Measurements from ENCODE around the gene CAST. TPM values are rescaled to one million over a fixed set of nuclear protein-coding genes. Genes with fewer than 3 reads are reported as not detected.

CAST gene
- total RNA-seq, 2 experiments from 2014 or later = 149 to 173 TPM

DNA sequence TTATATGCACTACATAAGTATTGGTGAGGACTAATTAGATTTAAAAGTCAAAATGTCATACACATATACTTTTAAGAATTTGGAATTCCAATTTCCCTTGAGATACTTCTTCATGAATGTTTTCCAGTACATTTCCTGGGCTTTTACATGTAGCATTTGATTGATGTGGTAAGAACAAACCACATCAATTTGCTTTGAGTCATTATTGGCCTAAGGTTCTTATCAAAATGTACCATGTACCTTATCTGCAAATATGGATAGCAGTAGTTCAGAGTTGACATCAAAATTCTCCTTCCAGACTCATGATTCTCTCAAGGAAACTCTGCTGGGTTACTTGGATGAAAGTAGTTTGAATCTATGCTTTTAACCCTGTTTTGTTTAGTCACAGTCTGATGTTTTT, 2.5 kb downstream of the CAST start:
- peaks cover 5% of the 10 kb centered on the region for H3K27me3 Mint-ChIP-seq
- H3K9me3 Mint-ChIP-seq (ENCODE audit: low read depth) = no peaks in the 10 kb centered on the region
- CTCF ChIA-PET = no interaction called here
- H3K27ac Mint-ChIP-seq = no peak overlapping the region
- H3K36me3 Mint-ChIP-seq = peaks cover 9% of the 10 kb centered on the region
- ATAC-seq = no peak
- H3K4me1 Mint-ChIP-seq = peaks cover 42% of the 10 kb centered on the region
- no peak overlapping the region for H3K4me3 Mint-ChIP-seq
- no peak for DNase-seq

DNA sequence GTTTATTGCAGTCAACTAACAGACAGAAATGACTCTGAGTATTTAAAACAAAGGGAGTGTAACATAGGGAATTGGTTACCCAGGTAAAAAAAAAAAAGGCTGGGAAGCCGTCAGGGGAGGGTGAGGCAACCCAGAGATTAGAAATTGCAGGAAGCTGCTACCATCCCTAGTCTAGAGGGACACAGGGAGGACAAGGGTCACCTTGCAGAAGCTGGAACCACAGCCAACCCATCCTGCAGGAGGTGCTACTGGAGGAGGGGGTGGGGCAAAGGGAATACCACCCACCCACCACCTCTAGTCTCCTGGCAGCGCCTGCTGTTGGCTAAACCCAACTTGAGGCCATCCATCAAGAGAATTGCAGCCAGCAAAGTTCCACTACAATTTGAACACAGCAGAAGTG, 6.5 kb downstream of the CAST start:
- H3K27ac Mint-ChIP-seq = no peak overlapping the region
- no peaks in the 10 kb centered on the region for H3K27me3 Mint-ChIP-seq
- no peak overlapping the region for H3K4me3 Mint-ChIP-seq
- ATAC-seq (no peak), DNase-seq (no peak)
- H3K36me3 Mint-ChIP-seq = peaks cover 17% of the 10 kb centered on the region
- CTCF ChIA-PET = no interaction called here
- peaks cover 16% of the 10 kb centered on the region for H3K4me1 Mint-ChIP-seq
- H3K9me3 Mint-ChIP-seq (ENCODE audit: low read depth) = peaks cover 2% of the 10 kb centered on the region

- CTCF ChIA-PET = no interaction called here
- Mint-ChIP-seq H3K9me3 (ENCODE audit: low read depth) (peaks cover 2% of the 10 kb centered on the region), H3K4me3 (no peak overlapping the region), H3K36me3 (peaks cover 17% of the 10 kb centered on the region), H3K4me1 (peaks cover 7% of the 10 kb centered on the region), H3K27me3 (no peaks in the 10 kb centered on the region), H3K27ac (no peak overlapping the region)
- no peak for DNase-seq
- ATAC-seq = no peak
Measured at GRCh38 chr5:96669909-96670308, 7.7 kb downstream of the CAST start.

GRCh38 chr5:96671441-96671840, 9.3 kb downstream of the CAST start:
- no peak overlapping the region for H3K4me3 Mint-ChIP-seq
- H3K4me1 Mint-ChIP-seq = peaks cover 4% of the 10 kb centered on the region
- H3K36me3 Mint-ChIP-seq = peaks cover 23% of the 10 kb centered on the region
- no peak for DNase-seq
- CTCF ChIA-PET = interaction anchor here (0.8 to 1.6 kb wide), 6 partner anchors 13 to 70 kb away, joined by 3 to 4 read pairs (median 3); no protein-coding TSS in a partner anchor
- ATAC-seq = no peak
- no peaks in the 10 kb centered on the region for H3K27me3 Mint-ChIP-seq
- no peak overlapping the region for H3K27ac Mint-ChIP-seq
- H3K9me3 Mint-ChIP-seq (ENCODE audit: low read depth) = peaks cover 2% of the 10 kb centered on the region

GRCh38 chr5:96673127-96673526, 11.0 kb downstream of the CAST start:
- DNase-seq = no peak
- Mint-ChIP-seq H3K36me3 (peaks cover 23% of the 10 kb centered on the region), H3K4me1 (peaks cover 6% of the 10 kb centered on the region), H3K4me3 (no peak overlapping the region), H3K9me3 (ENCODE audit: low read depth) (peaks cover 2% of the 10 kb centered on the region), H3K27me3 (no peaks in the 10 kb centered on the region), H3K27ac (no peak overlapping the region)
- CTCF ChIA-PET = interaction anchor here (0.6 to 2.4 kb wide), 2 partner anchors 59 to 816 kb away, joined by 3 to 9 read pairs; no protein-coding TSS in a partner anchor
- ATAC-seq = no peak

- H3K27me3 Mint-ChIP-seq = no peaks in the 10 kb centered on the region
- peaks cover 32% of the 10 kb centered on the region for H3K36me3 Mint-ChIP-seq
- no peak overlapping the region for H3K27ac Mint-ChIP-seq
- H3K4me3 Mint-ChIP-seq = no peak overlapping the region
- H3K9me3 Mint-ChIP-seq (ENCODE audit: low read depth) = peaks cover 2% of the 10 kb centered on the region
- DNase-seq = no peak
- no peak for ATAC-seq
- peaks cover 10% of the 10 kb centered on the region for H3K4me1 Mint-ChIP-seq
- CTCF ChIA-PET = no interaction called here
Measured at GRCh38 chr5:96675882-96676281, 13.7 kb downstream of the CAST start.

- H3K4me3 Mint-ChIP-seq = no peak overlapping the region
- CTCF ChIA-PET = no interaction called here
- H3K27ac Mint-ChIP-seq = no peak overlapping the region
- peaks cover 12% of the 10 kb centered on the region for H3K4me1 Mint-ChIP-seq
- peaks cover 26% of the 10 kb centered on the region for H3K36me3 Mint-ChIP-seq
- ATAC-seq (no peak), DNase-seq (no peak)
- H3K27me3 Mint-ChIP-seq = no peaks in the 10 kb centered on the region
- no peaks in the 10 kb centered on the region for H3K9me3 Mint-ChIP-seq (ENCODE audit: low read depth)
Measured at GRCh38 chr5:96677496-96677895, 15.3 kb downstream of the CAST start.

DNA sequence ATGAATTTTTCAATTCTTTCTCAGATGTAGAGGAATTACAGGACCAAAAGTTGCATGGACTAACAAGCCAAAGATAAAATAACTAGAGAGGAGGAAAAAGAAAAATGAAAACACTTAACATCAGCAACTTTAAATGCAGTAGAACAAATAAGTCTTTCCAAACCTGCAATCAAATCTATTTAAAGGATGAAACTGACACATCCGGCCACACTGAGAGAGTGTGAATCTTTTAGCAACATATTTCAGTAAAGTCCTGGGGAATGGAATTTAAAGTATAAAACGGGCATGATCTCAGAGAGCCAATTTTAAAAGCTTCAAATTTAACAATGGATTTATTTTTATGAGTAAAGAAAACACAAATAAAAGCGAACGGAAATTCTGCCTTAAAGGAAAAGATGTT, 17.1 kb downstream of the CAST start:
- DNase-seq (no peak), ATAC-seq (no peak)
- Mint-ChIP-seq H3K36me3 (peaks cover 27% of the 10 kb centered on the region), H3K9me3 (ENCODE audit: low read depth) (no peaks in the 10 kb centered on the region), H3K4me3 (no peak overlapping the region), H3K27me3 (no peaks in the 10 kb centered on the region), H3K27ac (no peak overlapping the region), H3K4me1 (peaks cover 20% of the 10 kb centered on the region)
- CTCF ChIA-PET = no interaction called here

DNA sequence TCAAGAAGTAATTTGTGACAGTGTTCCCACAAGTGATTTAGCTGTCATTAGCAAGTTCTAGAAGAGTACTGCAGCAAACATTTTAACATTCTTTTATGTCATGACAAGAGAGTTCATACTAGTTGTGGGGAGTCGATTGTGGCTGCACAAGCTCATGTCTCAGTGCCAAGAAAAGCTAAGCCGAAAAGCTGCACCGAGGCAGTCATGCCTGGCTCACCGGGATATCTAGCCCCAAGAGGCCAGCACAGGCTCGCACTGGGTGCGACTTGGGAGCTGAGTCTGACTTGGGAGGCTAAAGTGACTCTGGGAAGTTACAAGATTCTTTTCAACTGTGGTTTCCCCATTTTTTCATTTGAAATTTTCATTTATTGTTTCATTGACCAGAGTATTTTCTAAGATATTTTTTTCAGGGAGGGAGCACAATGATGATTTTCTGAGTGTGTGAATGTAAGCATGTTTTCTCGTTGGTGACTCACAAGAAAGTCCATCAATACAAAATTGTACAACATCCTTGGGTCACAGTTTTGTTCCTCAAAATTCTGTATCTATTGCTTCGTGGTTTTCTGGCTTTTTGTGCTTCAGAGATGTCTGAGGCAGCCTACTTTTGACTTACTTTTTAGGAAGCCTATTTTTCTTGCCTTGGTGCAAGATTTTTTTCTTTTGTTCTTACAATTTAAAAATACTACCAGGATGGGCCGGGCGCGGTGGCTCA, 18.7 kb downstream of the CAST start:
- Mint-ChIP-seq H3K27ac (no peak overlapping the region), H3K27me3 (no peaks in the 10 kb centered on the region), H3K4me3 (no peak overlapping the region), H3K9me3 (ENCODE audit: low read depth) (no peaks in the 10 kb centered on the region), H3K4me1 (peaks cover 19% of the 10 kb centered on the region), H3K36me3 (peaks cover 24% of the 10 kb centered on the region)
- ATAC-seq = no peak
- CTCF ChIA-PET = no interaction called here
- no peak for DNase-seq

DNA sequence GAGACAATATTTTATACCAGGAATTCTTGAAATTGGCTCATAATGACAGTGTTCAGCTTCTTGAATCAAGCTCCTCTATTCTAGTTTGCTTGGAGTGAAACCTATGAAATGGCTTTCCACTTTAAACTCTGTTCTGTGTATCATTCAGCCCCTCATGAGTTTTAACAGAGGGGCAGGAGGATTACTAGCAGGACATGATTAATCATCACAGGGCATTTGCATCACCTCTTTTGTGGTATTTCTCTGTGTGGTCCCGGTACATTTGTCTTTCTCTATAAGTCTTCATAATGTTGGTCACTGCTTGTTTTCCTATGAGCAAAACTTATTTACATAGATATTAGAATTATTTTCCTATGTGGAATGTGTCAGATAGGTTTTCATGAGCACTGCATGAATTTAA, 21.2 kb downstream of the CAST start:
- ATAC-seq (no peak), DNase-seq (no peak)
- Mint-ChIP-seq H3K4me1 (peaks cover 26% of the 10 kb centered on the region), H3K9me3 (ENCODE audit: low read depth) (no peaks in the 10 kb centered on the region), H3K4me3 (no peak overlapping the region), H3K27me3 (no peaks in the 10 kb centered on the region), H3K27ac (no peak overlapping the region), H3K36me3 (peaks cover 24% of the 10 kb centered on the region)
- CTCF ChIA-PET = no interaction called here

GRCh38 chr5:96683810-96684209, 21.6 kb downstream of the CAST start:
- Mint-ChIP-seq H3K27ac (no peak overlapping the region), H3K4me1 (peaks cover 26% of the 10 kb centered on the region), H3K9me3 (ENCODE audit: low read depth) (no peaks in the 10 kb centered on the region), H3K27me3 (no peaks in the 10 kb centered on the region), H3K36me3 (peaks cover 23% of the 10 kb centered on the region), H3K4me3 (no peak overlapping the region)
- ATAC-seq (no peak), DNase-seq (no peak)
- CTCF ChIA-PET = interaction anchor here (0.8 to 1.3 kb wide), 3 partner anchors 13 to 82 kb away, joined by 3 to 4 read pairs (median 3); no protein-coding TSS in a partner anchor

GRCh38 chr5:96687080-96687479, 24.9 kb downstream of the CAST start:
- Mint-ChIP-seq H3K4me1 (peaks cover 20% of the 10 kb centered on the region), H3K27me3 (no peaks in the 10 kb centered on the region), H3K27ac (no peak overlapping the region), H3K9me3 (ENCODE audit: low read depth) (no peaks in the 10 kb centered on the region), H3K4me3 (no peak overlapping the region), H3K36me3 (peaks cover 15% of the 10 kb centered on the region)
- ATAC-seq = no peak
- DNase-seq = no peak
- CTCF ChIA-PET = interaction anchor here (0.7 to 3.2 kb wide), 6 partner anchors 14 to 74 kb away, joined by 3 to 33 read pairs (median 4); partner anchors contain the start of gene CAST

GRCh38 chr5:96687812-96688453, 25.8 kb downstream of the CAST start:
- H3K4me1 Mint-ChIP-seq = peaks cover 22% of the 10 kb centered on the region
- peak; percentile 86 for ATAC-seq

GRCh38 chr5:96690861-96691260, 28.7 kb downstream of the CAST start:
- H3K27me3 Mint-ChIP-seq = no peaks in the 10 kb centered on the region
- no peaks in the 10 kb centered on the region for H3K9me3 Mint-ChIP-seq (ENCODE audit: low read depth)
- ATAC-seq = no peak
- H3K27ac Mint-ChIP-seq = no peak overlapping the region
- H3K4me1 Mint-ChIP-seq = peaks cover 14% of the 10 kb centered on the region
- peaks cover 13% of the 10 kb centered on the region for H3K36me3 Mint-ChIP-seq
- CTCF ChIA-PET = no interaction called here
- no peak overlapping the region for H3K4me3 Mint-ChIP-seq
- DNase-seq = no peak

More at GRCh38 chr5:96687812-96688453, 25.8 kb downstream of the CAST start:
- Mint-ChIP-seq H3K9me3 (ENCODE audit: low read depth) (no peaks in the 10 kb centered on the region), H3K36me3 (peaks cover 16% of the 10 kb centered on the region), H3K27ac (no peak overlapping the region), H3K27me3 (no peaks in the 10 kb centered on the region), H3K4me3 (no peak overlapping the region)
- no peak for DNase-seq
- CTCF ChIA-PET = interaction anchor here (0.7 to 3.2 kb wide), 6 partner anchors 12 to 75 kb away, joined by 3 to 33 read pairs (median 4); partner anchors contain the start of gene CAST

Data from activated CD8-positive, alpha-beta memory T cell treated with anti-CD3 and anti-CD28 coated beads, Interleukin-2, amount 10 ng/mL, durations not matched to agents 7 days and 5 days (primary cell).